GM21576 (cell line): ENCODE data around the gene DNAJC19.
"Not testable (repeated sequence)": the region's sequence is repeated elsewhere in the genome, so short reads cannot be mapped to it uniquely, and the experiment has no call there.

ENCODE experiments used
- ATAC-seq: cut with Tn5 transposase; IDR thresholded peaks from one replicate; pipeline ENCODE4 v1.9.1; 2021; ENCODE audit warnings: mild to moderate bottlenecking, moderate library complexity; ENCODE audit not compliant: unreplicated experiment

The DNAJC19 gene

GRCh38 chr3:180989291-180990163 is at the start of gene DNAJC19:
DNAJC19 (minus strand) TSS chr3:180989736; CDS start chr3:180989602, 134 bp downstream.
- ATAC-seq = peak; percentile 97

GRCh38 chr3:181030948-181031347 is 41.4 kb upstream of the DNAJC19 start:
- no peak for ATAC-seq

- ATAC-seq = no peak
Observed at GRCh38 chr3:181025204-181025603, 35.7 kb upstream of the DNAJC19 start.

GRCh38 chr3:181017690-181018089 is 28.2 kb upstream of the DNAJC19 start:
- ATAC-seq = no peak

GRCh38 chr3:181009225-181009624 is 19.7 kb upstream of the DNAJC19 start:
- no peak for ATAC-seq

- no peak for ATAC-seq
Observed at GRCh38 chr3:181008796-181009195, 19.3 kb upstream of the DNAJC19 start.

GRCh38 chr3:181007262-181007661 is 17.7 kb upstream of the DNAJC19 start:
- ATAC-seq = no peak

- ATAC-seq = no peak
Observed at GRCh38 chr3:181006541-181006940, 17.0 kb upstream of the DNAJC19 start.

- ATAC-seq = not testable (repeated sequence)
Observed at GRCh38 chr3:181003469-181003868, 13.9 kb upstream of the DNAJC19 start.

- not testable (repeated sequence) for ATAC-seq
Observed at GRCh38 chr3:181002331-181002730, 12.8 kb upstream of the DNAJC19 start.

- no peak for ATAC-seq
Observed at GRCh38 chr3:180996415-180996932, 6.9 kb upstream of the DNAJC19 start.

- ATAC-seq = no peak
Observed at GRCh38 chr3:180990505-180990904, 969 bp upstream of the DNAJC19 start.

GRCh38 chr3:180987344-180987743 is 2.2 kb downstream of the DNAJC19 start:
- ATAC-seq = no peak

GRCh38 chr3:180986366-180986765 is 3.2 kb downstream of the DNAJC19 start:
- not testable (repeated sequence) for ATAC-seq

GRCh38 chr3:180983136-180983535 is 6.4 kb downstream of the DNAJC19 start:
- no peak for ATAC-seq

- ATAC-seq = no peak
Observed at GRCh38 chr3:180981912-180982311, 7.6 kb downstream of the DNAJC19 start.

GRCh38 chr3:180980611-180981010 is 8.9 kb downstream of the DNAJC19 start:
- no peak for ATAC-seq

- ATAC-seq = no peak
Observed at GRCh38 chr3:180979961-180980360, 9.6 kb downstream of the DNAJC19 start.

GRCh38 chr3:180977498-180977897 is 12.0 kb downstream of the DNAJC19 start:
- ATAC-seq = no peak

- ATAC-seq = no peak
Observed at GRCh38 chr3:180974286-180974685, 15.2 kb downstream of the DNAJC19 start.

GRCh38 chr3:180973543-180973942 is 16.0 kb downstream of the DNAJC19 start:
- ATAC-seq = peak; percentile 75

GRCh38 chr3:180970931-180971330 is 18.6 kb downstream of the DNAJC19 start:
- ATAC-seq = no peak
